Kidney (tissue), 14 donors: Measurements from ENCODE around the gene PRKCZ. TPM values are rescaled to one million over a fixed set of nuclear protein-coding genes. Genes with fewer than 3 reads are reported as not detected.

Source experiments
- DNase-seq, 5 donors: peaks; one replicate each; pipeline ENCODE4 v3.0.0-alpha.2; 2013 to 2020
- FAIRE-seq: peaks from 2 replicates; lab custom pipeline; 2012; peaks lifted over from hg19 to GRCh38; lab: Jason Lieb, UNC
- H3K27ac ChIP-seq, 2 donors: one replicate each; pipeline ENCODE4 v1.7.0; 2013; ENCODE audit warnings: low read depth in 2 of 2, low read length in 2 of 2, inconsistent platforms in 1 of 2
- H3K27me3 ChIP-seq: one replicate; pipeline ENCODE4 v1.7.1; 2013; ENCODE audit warnings: low read length, inconsistent platforms; ENCODE audit not compliant: control insufficient read depth, insufficient read depth
- H3K36me3 ChIP-seq, 3 donors: one replicate each; pipeline versions ENCODE4 v1.7.0 to v1.7.1; 2013; ENCODE audit warnings: low read length in 3 of 3, control low read depth in 1 of 3, inconsistent platforms in 1 of 3; ENCODE audit not compliant: insufficient read depth in 3 of 3, control insufficient read depth in 2 of 3
- H3K4me1 ChIP-seq, 3 donors: one replicate each; pipeline versions ENCODE4 v1.7.0 to v1.7.1; 2013; ENCODE audit warnings: low read length in 3 of 3, inconsistent platforms in 1 of 3, low read depth in 1 of 3; ENCODE audit not compliant: control insufficient read depth in 2 of 3, insufficient read depth in 2 of 3
- H3K4me3 ChIP-seq, 3 donors: one replicate each; pipeline versions ENCODE4 v1.7.0 to v1.8.1; 2013; ENCODE audit warnings: low read length in 3 of 3, control low read depth in 1 of 3, inconsistent platforms in 1 of 3
- H3K9ac ChIP-seq, 3 donors: one replicate each; pipeline versions ENCODE4 v1.7.0 to v1.7.1; 2013; ENCODE audit warnings: low read length in 3 of 3, control low read depth in 1 of 3, inconsistent platforms in 1 of 3
- H3K9me3 ChIP-seq, 3 donors: one replicate each; pipeline versions ENCODE4 v1.7.0 to v1.7.1; 2013; ENCODE audit warnings: low read length in 3 of 3, control low read depth in 1 of 3, inconsistent platforms in 1 of 3; ENCODE audit not compliant: control insufficient read depth in 2 of 3, insufficient read depth in 1 of 3
- intact Hi-C: fragments of 100-400 bp; cut with DNase I; formaldehyde crosslinking; loops from one replicate; pipeline ENCODE4 v1.11.1; 2022
- polyA plus RNA-seq: library from polyadenylated mRNA; stranded (reverse); fragments of 350-450 nt; fragmentation: Illumina TruSeq; extraction: RNeasy Lipid Tissue Mini Kit (QIAGEN cat#74804); gene quantifications from one replicate; pipeline ENCODE4 v1.2.3, GENCODE V29; 2014; ENCODE audit warnings: low read depth, low replicate concordance; ENCODE audit not compliant: insufficient read depth
- total RNA-seq: library from RNA; stranded (reverse); fragmentation: NEBNext Ultra II Directional; extraction: Animal tissue kit (Norgen Biotek cat#: 25700); gene quantifications from one replicate; pipeline ENCODE4 v1.2.1, GENCODE V29; 2021
- TF ChIP-seq, protein P1 (sequence below): IDR thresholded peaks from 3 replicates; pipeline ENCODE4 v1.5.1; 2012; ENCODE audit warnings: mild to moderate bottlenecking, moderate library complexity, borderline replicate concordance; ENCODE audit not compliant: insufficient read depth; ENCODE audit errors: extremely low read depth
- donor health status: control.
- donor health status: control.
- donor health status: control.
- donor health status: control.
- donor health status: control.
- donor health status: DM: yes; HTN: yes; CAD: no.
- donor health status: Normal renal cell carcinoma (clear cell type).

Gene PRKCZ
- total and polyA plus RNA-seq, 2 donors from 2014 or later: 24.7 to 42.4 TPM

DNA sequence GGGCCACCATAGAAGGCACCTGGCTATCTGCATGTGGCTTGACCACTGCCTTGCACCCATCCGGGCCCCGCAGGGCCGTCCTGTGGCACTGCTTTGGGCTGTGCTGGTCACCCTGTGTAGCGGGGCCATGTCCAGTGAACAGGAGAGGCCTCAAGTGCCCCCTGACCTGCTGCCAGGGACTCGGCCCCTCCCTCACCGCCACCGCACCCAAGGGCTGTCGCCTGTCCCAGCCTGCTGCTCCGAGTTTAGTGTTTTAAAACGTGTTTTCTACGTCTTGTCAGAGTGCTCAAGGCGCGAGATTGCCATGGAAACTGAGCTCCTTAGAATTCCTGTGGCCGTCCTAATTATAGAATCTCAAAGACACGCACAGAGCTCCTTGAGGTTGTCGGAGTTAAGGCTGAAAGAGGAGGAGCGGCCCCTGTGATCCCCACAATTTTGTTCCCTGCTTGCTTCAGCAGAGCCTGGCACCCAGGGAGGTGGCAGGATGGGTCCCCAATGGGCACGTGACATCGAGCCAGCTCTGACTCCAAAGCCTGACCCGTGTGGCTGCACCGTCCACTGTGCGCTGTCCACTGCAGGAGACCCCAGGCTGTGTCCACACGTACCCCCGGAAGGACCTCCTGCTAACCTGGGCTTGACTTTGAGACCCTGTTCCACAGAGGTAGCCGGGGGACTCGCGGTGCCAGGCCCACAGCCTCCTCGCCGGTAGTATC, 78.1 kb downstream of the PRKCZ start:
- no peak overlapping the region for H3K4me3 ChIP-seq
- no peaks in the 10 kb centered on the region for H3K36me3 ChIP-seq
- no peaks in the 10 kb centered on the region for H3K27me3 ChIP-seq
- TF ChIP-seq, protein P1, sequence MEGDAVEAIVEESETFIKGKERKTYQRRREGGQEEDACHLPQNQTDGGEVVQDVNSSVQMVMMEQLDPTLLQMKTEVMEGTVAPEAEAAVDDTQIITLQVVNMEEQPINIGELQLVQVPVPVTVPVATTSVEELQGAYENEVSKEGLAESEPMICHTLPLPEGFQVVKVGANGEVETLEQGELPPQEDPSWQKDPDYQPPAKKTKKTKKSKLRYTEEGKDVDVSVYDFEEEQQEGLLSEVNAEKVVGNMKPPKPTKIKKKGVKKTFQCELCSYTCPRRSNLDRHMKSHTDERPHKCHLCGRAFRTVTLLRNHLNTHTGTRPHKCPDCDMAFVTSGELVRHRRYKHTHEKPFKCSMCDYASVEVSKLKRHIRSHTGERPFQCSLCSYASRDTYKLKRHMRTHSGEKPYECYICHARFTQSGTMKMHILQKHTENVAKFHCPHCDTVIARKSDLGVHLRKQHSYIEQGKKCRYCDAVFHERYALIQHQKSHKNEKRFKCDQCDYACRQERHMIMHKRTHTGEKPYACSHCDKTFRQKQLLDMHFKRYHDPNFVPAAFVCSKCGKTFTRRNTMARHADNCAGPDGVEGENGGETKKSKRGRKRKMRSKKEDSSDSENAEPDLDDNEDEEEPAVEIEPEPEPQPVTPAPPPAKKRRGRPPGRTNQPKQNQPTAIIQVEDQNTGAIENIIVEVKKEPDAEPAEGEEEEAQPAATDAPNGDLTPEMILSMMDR: no peak
- no peak overlapping the region for H3K27ac ChIP-seq
- intact Hi-C loops: no loop called here
- DNase-seq: peak in 2 of 5 donors; percentile 38 to 72
- H3K9me3 ChIP-seq: no peaks in the 10 kb centered on the region
- no peak overlapping the region for H3K9ac ChIP-seq
- no peak for FAIRE-seq
- H3K4me1 ChIP-seq: peaks cover 0 to 7% (median 0%) of the 10 kb centered on the region in 3 donors

- H3K27me3 ChIP-seq: no peaks in the 10 kb centered on the region
- no peak overlapping the region for H3K27ac ChIP-seq
- H3K9ac ChIP-seq: no peak overlapping the region
- no peak overlapping the region for H3K4me3 ChIP-seq
- DNase-seq: peak in 1 of 5 donors; percentile 20
- no peaks in the 10 kb centered on the region for H3K36me3 ChIP-seq
- intact Hi-C loops: no loop called here
- TF ChIP-seq, protein P1: no peak
- H3K4me1 ChIP-seq: peaks cover 0 to 10% (median 0%) of the 10 kb centered on the region in 3 donors
- H3K9me3 ChIP-seq: no peaks in the 10 kb centered on the region
- FAIRE-seq: no peak
Measured at GRCh38 chr1:2129256-2129943, 79.2 kb downstream of the PRKCZ start.

DNA sequence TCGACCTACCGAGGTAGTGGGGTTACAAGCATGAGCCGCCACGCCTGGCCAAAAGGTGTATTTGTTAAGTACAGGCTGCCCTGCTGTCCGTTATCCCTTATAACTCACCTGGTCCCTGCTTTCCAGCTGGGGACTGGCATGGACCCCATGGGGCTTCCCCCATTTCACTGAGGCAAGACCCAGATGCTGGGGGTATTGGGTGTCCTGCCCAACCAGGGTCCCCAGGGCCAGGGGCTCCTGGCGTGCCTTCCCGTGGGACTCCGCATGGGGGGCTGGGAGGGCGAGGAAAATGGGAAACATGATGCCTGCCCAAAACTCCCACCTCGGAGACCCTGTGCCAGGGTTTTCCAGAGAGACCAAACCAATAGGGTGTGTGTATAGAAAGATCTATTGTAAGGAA, 79.9 kb downstream of the PRKCZ start:
- intact Hi-C loops: no loop called here
- TF ChIP-seq, protein P1: no peak
- Histone ChIP-seq H3K9me3 (no peaks in the 10 kb centered on the region), H3K27me3 (no peaks in the 10 kb centered on the region), H3K4me1 (peaks cover 0 to 10% (median 0%) of the 10 kb centered on the region in 3 donors), H3K36me3 (no peaks in the 10 kb centered on the region), H3K4me3 (no peak overlapping the region), H3K9ac (no peak overlapping the region), H3K27ac (no peak overlapping the region)
- no peak for FAIRE-seq
- DNase-seq: peak in 1 of 5 donors; percentile 60
